Measurements from ENCODE around the gene MYCBPAP. TPM values are rescaled to one million over a fixed set of nuclear protein-coding genes. Genes with fewer than 3 reads are reported as not detected.
"Not testable (repeated sequence)": the region's sequence is repeated elsewhere in the genome, so short reads cannot be mapped to it uniquely, and the experiment has no call there.

Gene MYCBPAP
- total and polyA plus RNA-seq, 2 experiments from 2014 or later, result 0.32 to 1.4 TPM

GRCh38 chr17:50473901-50474300 lies 34.3 kb upstream of the MYCBPAP start:
- Histone ChIP-seq H3K9me2 (ENCODE audit: insufficient read depth) (no peaks in the 10 kb centered on the region), H3K79me2 (ENCODE audit: insufficient read depth) (no peaks in the 10 kb centered on the region), H4K20me1 (ENCODE audit: insufficient read depth) (no peaks in the 10 kb centered on the region), H3K9ac (no peak overlapping the region), H3K27ac (no peak overlapping the region), H3K4me1 (ENCODE audit: insufficient read depth) (no peaks in the 10 kb centered on the region), H3K4me3 (no peak overlapping the region), H3F3A (ENCODE audit: insufficient read depth) (peaks cover 12% of the 10 kb centered on the region; the same call in 1 of the 2 replicates), H2AFZ (no peak overlapping the region), H3K4me2 (ENCODE audit: unreplicated experiment) (no peak overlapping the region), H3K36me3 (ENCODE audit: low read depth) (no peaks in the 10 kb centered on the region), H3K27me3 (replicated peaks; ENCODE audit: insufficient read depth) (no peaks in the 10 kb centered on the region; the same call in 1 of the 2 replicates), H3K9me3 (ENCODE audit: low read depth) (no peaks in the 10 kb centered on the region)
- in situ Hi-C loops (cut with MboI), result no loop called here
- no peak for DNase-seq
- WGBS, 2 experiments (ENCODE audit: low coverage in 1 of 2, low lambda C conversion rate in 2 of 2, missing lambda C conversion rate in 2 of 2), result 74 to 79% methylated on average over 10 to 11 of the region's 11 CpGs
- TF ChIP-seq EZH2 (IDR thresholded peaks at IDR 0.05; ENCODE audit: insufficient read depth, poor library complexity, severe bottlenecking), result no peak
- no peak for TF ChIP-seq EZH2phosphoT487 (IDR thresholded peaks at IDR 0.05; ENCODE audit: insufficient read depth, low read depth)

GRCh38 chr17:50474523-50474922 lies 33.7 kb upstream of the MYCBPAP start:
- peaks cover 15% of the 10 kb centered on the region; the same call in 1 of the 2 replicates for H3F3A ChIP-seq (ENCODE audit: insufficient read depth)
- no peak for DNase-seq
- no peaks in the 10 kb centered on the region for H3K27me3 ChIP-seq (replicated peaks; ENCODE audit: insufficient read depth)
- no peaks in the 10 kb centered on the region for H3K79me2 ChIP-seq (ENCODE audit: insufficient read depth)
- no peak overlapping the region for H2AFZ ChIP-seq
- no peak overlapping the region for H3K4me3 ChIP-seq
- in situ Hi-C loops (cut with MboI), result no loop called here
- H3K36me3 ChIP-seq (ENCODE audit: low read depth), result no peaks in the 10 kb centered on the region
- no peak overlapping the region for H3K4me2 ChIP-seq (ENCODE audit: unreplicated experiment)
- H3K9me3 ChIP-seq (ENCODE audit: low read depth), result no peaks in the 10 kb centered on the region
- H3K9ac ChIP-seq, result no peak overlapping the region
- WGBS, 2 experiments (ENCODE audit: low coverage in 1 of 2, low lambda C conversion rate in 2 of 2, missing lambda C conversion rate in 2 of 2), result 60 to 72% methylated on average over 4 to 6 of the region's 6 CpGs
- TF ChIP-seq EZH2 (IDR thresholded peaks at IDR 0.05; ENCODE audit: insufficient read depth, poor library complexity, severe bottlenecking) (no peak), EZH2phosphoT487 (IDR thresholded peaks at IDR 0.05; ENCODE audit: insufficient read depth, low read depth) (no peak)
- no peaks in the 10 kb centered on the region for H4K20me1 ChIP-seq (ENCODE audit: insufficient read depth)
- H3K9me2 ChIP-seq (ENCODE audit: insufficient read depth), result no peaks in the 10 kb centered on the region
- H3K27ac ChIP-seq, result no peak overlapping the region
- no peaks in the 10 kb centered on the region for H3K4me1 ChIP-seq (ENCODE audit: insufficient read depth)

GRCh38 chr17:50475362-50475761 lies 32.9 kb upstream of the MYCBPAP start:
- H3K27ac ChIP-seq, result no peak overlapping the region
- 72 to 75% methylated on average over 4 of the region's 4 CpGs for WGBS, 2 experiments (ENCODE audit: low coverage in 1 of 2, low lambda C conversion rate in 2 of 2, missing lambda C conversion rate in 2 of 2)
- in situ Hi-C loops (cut with MboI), result loop anchor here (25.0 kb wide), 1 partner anchor 112 kb away; no protein-coding TSS in a partner anchor

GRCh38 chr17:50475775-50476544 lies 32.3 kb upstream of the MYCBPAP start:
- H3K36me3 ChIP-seq (ENCODE audit: low read depth); H3K9me3 ChIP-seq (ENCODE audit: low read depth); H3K4me2 ChIP-seq (ENCODE audit: unreplicated experiment); H3K4me1 ChIP-seq (ENCODE audit: insufficient read depth); H3K27me3 ChIP-seq (replicated peaks; ENCODE audit: insufficient read depth); H4K20me1 ChIP-seq (ENCODE audit: insufficient read depth); DNase-seq; H3K9ac ChIP-seq; H3K27ac ChIP-seq; H2AFZ ChIP-seq; H3K9me2 ChIP-seq (ENCODE audit: insufficient read depth); H3K4me3 ChIP-seq: not testable (repeated sequence)
- Histone ChIP-seq H3F3A (ENCODE audit: insufficient read depth) (peaks cover 23% of the 10 kb centered on the region), H3K79me2 (ENCODE audit: insufficient read depth) (peaks cover 12% of the 10 kb centered on the region)
- in situ Hi-C loops (cut with MboI), result loop anchor here (25.0 kb wide), 1 partner anchor 111 kb away; no protein-coding TSS in a partner anchor
- WGBS, 2 experiments (ENCODE audit: low coverage in 1 of 2, low lambda C conversion rate in 2 of 2, missing lambda C conversion rate in 2 of 2), result 6 to 18% methylated on average over 2 to 33 of the region's 33 CpGs

More at GRCh38 chr17:50475362-50475761, 32.9 kb upstream of the MYCBPAP start:
- Histone ChIP-seq H4K20me1 (ENCODE audit: insufficient read depth) (no peaks in the 10 kb centered on the region), H3F3A (ENCODE audit: insufficient read depth) (peaks cover 18% of the 10 kb centered on the region; the same call in 1 of the 2 replicates), H3K9me3 (ENCODE audit: low read depth) (no peaks in the 10 kb centered on the region), H2AFZ (no peak overlapping the region), H3K4me1 (ENCODE audit: insufficient read depth) (no peaks in the 10 kb centered on the region), H3K4me3 (no peak overlapping the region), H3K27me3 (replicated peaks; ENCODE audit: insufficient read depth) (no peaks in the 10 kb centered on the region), H3K36me3 (ENCODE audit: low read depth) (no peaks in the 10 kb centered on the region), H3K9me2 (ENCODE audit: insufficient read depth) (no peaks in the 10 kb centered on the region), H3K4me2 (ENCODE audit: unreplicated experiment) (no peak overlapping the region), H3K79me2 (ENCODE audit: insufficient read depth) (peaks cover 8% of the 10 kb centered on the region), H3K9ac (no peak overlapping the region)
- DNase-seq, result no peak
- TF ChIP-seq EZH2phosphoT487 (IDR thresholded peaks at IDR 0.05; ENCODE audit: insufficient read depth, low read depth), result no peak
- TF ChIP-seq EZH2 (IDR thresholded peaks at IDR 0.05; ENCODE audit: insufficient read depth, poor library complexity, severe bottlenecking), result no peak
